Fibroblast of lung (primary cell): Measurements from ENCODE around the gene CRADD. TPM values are rescaled to one million over a fixed set of nuclear protein-coding genes. Genes with fewer than 3 reads are reported as not detected.

Experiments used
- DNase-seq, 2 donors: peaks; one replicate each; pipeline versions ENCODE4 v3.0.0 to v3.0.0-alpha.2; 2010; ENCODE audit warnings: low read depth in 2 of 2
- H2AFZ ChIP-seq: 2 replicates; pipeline ENCODE4 v1.5.1; 2012; ENCODE audit warnings: low read length, control low read depth, inconsistent platforms
- H3K27ac ChIP-seq: 2 replicates; pipeline ENCODE4 v1.5.1; 2011; ENCODE audit warnings: low read length, control low read depth; ENCODE audit not compliant: insufficient read depth
- H3K27me3 ChIP-seq: 2 replicates; pipeline ENCODE4 v1.5.1; 2011; ENCODE audit warnings: mild to moderate bottlenecking, low read length; ENCODE audit not compliant: control insufficient read depth, insufficient read depth
- H3K36me3 ChIP-seq: 2 replicates; pipeline ENCODE4 v1.5.1; 2011; ENCODE audit warnings: low read length; ENCODE audit not compliant: control insufficient read depth, insufficient read depth
- H3K4me1 ChIP-seq: 2 replicates; pipeline ENCODE4 v1.5.1; 2011; ENCODE audit warnings: low read length; ENCODE audit not compliant: control insufficient read depth, insufficient read depth; ENCODE audit errors: extremely low read depth
- H3K4me2 ChIP-seq: 2 replicates; pipeline ENCODE4 v1.5.1; 2011; ENCODE audit warnings: low read length, control low read depth; ENCODE audit not compliant: insufficient read depth; ENCODE audit errors: extremely low read depth
- H3K4me3 ChIP-seq, 4 experiments: fragments of 200-600 bp in 1 of 4; sonication (generic) in 1 of 4; replicated peaks in 1 of 4; 2 replicates each; pipeline ENCODE4 v1.5.1; 2011 to 2016; ENCODE audit warnings: low read length in 4 of 4, low read depth in 3 of 4, mild to moderate bottlenecking in 3 of 4, control low read depth in 2 of 4, inconsistent platforms in 1 of 4, mixed read lengths in 1 of 4; ENCODE audit not compliant: insufficient read depth in 1 of 4; ENCODE audit errors: control extremely low read depth in 1 of 4
- H3K79me2 ChIP-seq: 2 replicates; pipeline ENCODE4 v1.5.1; 2012; ENCODE audit warnings: mild to moderate bottlenecking, low read length, inconsistent platforms; ENCODE audit not compliant: control insufficient read depth, insufficient read depth
- H3K9ac ChIP-seq: 2 replicates; pipeline ENCODE4 v1.5.1; 2011; ENCODE audit warnings: mild to moderate bottlenecking, low read length, control low read depth; ENCODE audit not compliant: insufficient read depth
- H3K9me3 ChIP-seq: 2 replicates; pipeline ENCODE4 v1.5.1; 2012; ENCODE audit warnings: low read depth, low read length; ENCODE audit not compliant: control insufficient read depth, insufficient read depth
- H4K20me1 ChIP-seq: 2 replicates; pipeline ENCODE4 v1.5.1; 2011; ENCODE audit warnings: low read length; ENCODE audit not compliant: control insufficient read depth, insufficient read depth; ENCODE audit errors: extremely low read depth
- EZH2 ChIP-seq: IDR thresholded peaks from 2 replicates; pipeline ENCODE4 v1.5.1; 2012; ENCODE audit warnings: low read length, control low read depth, mild to moderate bottlenecking; ENCODE audit errors: missing control alignments
- polyA plus RNA-seq, 2 donors: library from polyadenylated mRNA; depleted of rRNA in 1 of 2; stranded (reverse) in 1 of 2; unstranded in 1 of 2; fragments of >200 nt; gene quantifications; 2 replicates each; pipeline ENCODE4 v1.2.1, GENCODE V29; 2011 to 2012; ENCODE audit warnings: missing spikeins in 1 of 2
- total RNA-seq: library from RNA; depleted of rRNA; stranded (reverse); fragments of >200 nt; gene quantifications from 2 replicates; pipeline ENCODE4 v1.2.1, GENCODE V29; 2014
- TF ChIP-seq, protein P1 (sequence below), 2 donors: IDR thresholded peaks in 1 of 2; conservative IDR thresholded peaks in 1 of 2; 1 replicate in 1 of 2; 2 replicates in 1 of 2; pipeline ENCODE4 v1.5.1; 2011 to 2012; ENCODE audit warnings: low read length in 2 of 2, control low read depth in 1 of 2, inconsistent platforms in 1 of 2, low read depth in 1 of 2, mild to moderate bottlenecking in 1 of 2

The CRADD gene
- total and polyA plus RNA-seq, 2 donors (not counting 1 experiment from before 2014, with no cell fraction given) = 13.5 to 21.1 TPM

DNA sequence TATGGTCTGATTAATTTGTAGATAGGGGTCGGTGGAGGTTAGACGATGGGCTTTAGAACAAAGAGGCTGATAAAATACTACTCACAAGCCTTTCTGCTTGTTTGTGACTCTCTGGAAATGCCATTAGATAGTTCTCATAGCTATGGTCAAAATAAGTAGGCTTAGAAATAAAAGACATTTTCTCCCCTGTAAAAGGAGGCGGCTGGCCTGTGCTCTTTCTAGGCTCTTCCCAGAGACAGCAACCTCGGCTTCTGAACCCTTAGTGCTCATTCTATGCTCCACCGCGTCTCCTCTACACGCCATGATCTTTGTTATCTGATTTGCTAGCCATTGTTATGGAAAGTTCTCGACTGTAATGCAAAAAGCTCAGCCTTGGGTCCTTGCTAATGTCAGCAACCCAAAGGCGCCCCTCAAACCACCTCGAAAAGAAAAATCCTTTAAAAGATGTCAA lies 64.5 kb downstream of the CRADD start:
- peak overlapping the region; percentile 94 for H3K27ac ChIP-seq
- H3K36me3 ChIP-seq = peaks cover 1% of the 10 kb centered on the region
- peaks cover 4% of the 10 kb centered on the region for H3K79me2 ChIP-seq
- peak overlapping the region; percentile 62 for H2AFZ ChIP-seq
- peak overlapping the region; percentile 66 for H3K9ac ChIP-seq
- no peaks in the 10 kb centered on the region for H3K27me3 ChIP-seq
- H4K20me1 ChIP-seq = no peaks in the 10 kb centered on the region
- TF ChIP-seq EZH2 = no peak
- TF ChIP-seq, protein P1, sequence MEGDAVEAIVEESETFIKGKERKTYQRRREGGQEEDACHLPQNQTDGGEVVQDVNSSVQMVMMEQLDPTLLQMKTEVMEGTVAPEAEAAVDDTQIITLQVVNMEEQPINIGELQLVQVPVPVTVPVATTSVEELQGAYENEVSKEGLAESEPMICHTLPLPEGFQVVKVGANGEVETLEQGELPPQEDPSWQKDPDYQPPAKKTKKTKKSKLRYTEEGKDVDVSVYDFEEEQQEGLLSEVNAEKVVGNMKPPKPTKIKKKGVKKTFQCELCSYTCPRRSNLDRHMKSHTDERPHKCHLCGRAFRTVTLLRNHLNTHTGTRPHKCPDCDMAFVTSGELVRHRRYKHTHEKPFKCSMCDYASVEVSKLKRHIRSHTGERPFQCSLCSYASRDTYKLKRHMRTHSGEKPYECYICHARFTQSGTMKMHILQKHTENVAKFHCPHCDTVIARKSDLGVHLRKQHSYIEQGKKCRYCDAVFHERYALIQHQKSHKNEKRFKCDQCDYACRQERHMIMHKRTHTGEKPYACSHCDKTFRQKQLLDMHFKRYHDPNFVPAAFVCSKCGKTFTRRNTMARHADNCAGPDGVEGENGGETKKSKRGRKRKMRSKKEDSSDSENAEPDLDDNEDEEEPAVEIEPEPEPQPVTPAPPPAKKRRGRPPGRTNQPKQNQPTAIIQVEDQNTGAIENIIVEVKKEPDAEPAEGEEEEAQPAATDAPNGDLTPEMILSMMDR (conservative IDR thresholded peaks at IDR 0.05 in 1 of 2, IDR thresholded peaks at IDR 0.05 in 1 of 2; ENCODE audit: low read depth in 1 of 2, low read length in 2 of 2) = peak in 1 of 2 donors; percentile 13
- H3K4me3 ChIP-seq = peak overlapping the region; percentile 46 to 69 (median 58)
- H3K4me2 ChIP-seq = peak overlapping the region; percentile 99
- no peaks in the 10 kb centered on the region for H3K9me3 ChIP-seq
- peak in 1 of 2 donors; percentile 26 for DNase-seq
- H3K4me1 ChIP-seq = peaks cover 11% of the 10 kb centered on the region

DNA sequence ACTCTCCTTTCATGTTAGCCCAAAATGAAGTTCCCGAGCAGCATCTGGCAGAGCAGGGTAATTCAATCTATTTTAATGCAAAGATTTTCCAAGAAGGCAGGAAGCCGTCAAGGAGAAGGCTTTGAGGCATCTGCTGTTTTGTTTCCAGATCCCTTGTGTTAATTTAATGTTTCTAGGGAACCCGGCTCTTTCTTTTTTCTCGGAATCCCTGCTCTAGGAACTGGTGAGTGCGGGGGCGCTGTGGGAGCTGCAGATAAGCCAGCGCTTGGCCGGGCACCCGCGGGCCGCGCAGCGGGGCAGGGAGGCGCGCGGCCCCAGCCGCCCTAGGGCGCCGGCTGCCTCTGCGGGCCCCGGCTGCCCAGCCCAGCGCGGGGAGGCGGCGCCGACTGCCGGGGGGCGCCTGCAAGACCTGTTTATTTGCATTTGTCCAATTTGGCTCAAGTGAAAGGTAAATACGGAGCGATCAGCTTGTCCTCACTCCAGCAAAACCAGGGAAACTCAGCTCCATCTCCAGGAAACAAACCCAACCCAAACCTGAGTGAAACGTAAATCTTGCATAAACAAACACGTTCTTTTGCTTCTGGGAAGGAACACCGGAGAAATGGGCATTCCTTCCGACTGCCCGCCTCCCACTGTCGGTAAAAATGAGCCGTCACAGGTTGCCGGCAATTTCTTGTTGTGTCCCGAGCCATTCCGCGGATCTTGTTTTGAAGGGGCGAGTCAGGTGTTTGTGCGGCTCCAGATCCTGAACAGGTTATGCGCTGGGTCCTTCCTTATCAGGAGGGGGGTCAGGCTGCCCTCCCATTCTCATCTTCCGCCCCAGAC lies 65.1 kb downstream of the CRADD start:
- Histone ChIP-seq H2AFZ (peak overlapping the region; percentile 93), H3K27me3 (no peaks in the 10 kb centered on the region), H3K27ac (peak overlapping the region; percentile 94), H4K20me1 (no peaks in the 10 kb centered on the region), H3K79me2 (peaks cover 4% of the 10 kb centered on the region), H3K4me3 (peak overlapping the region; percentile 49 to 71 (median 66)), H3K4me1 (peaks cover 11% of the 10 kb centered on the region), H3K4me2 (peak overlapping the region; percentile 99), H3K9ac (peak overlapping the region; percentile 66), H3K9me3 (no peaks in the 10 kb centered on the region), H3K36me3 (peaks cover 1% of the 10 kb centered on the region)
- TF ChIP-seq, protein P1 (conservative IDR thresholded peaks at IDR 0.05 in 1 of 2, IDR thresholded peaks at IDR 0.05 in 1 of 2; ENCODE audit: low read depth in 1 of 2, low read length in 2 of 2) = peak in 1 of 2 donors; percentile 40
- TF ChIP-seq EZH2 = no peak
- peak; percentile 71 to 78 for DNase-seq

DNA sequence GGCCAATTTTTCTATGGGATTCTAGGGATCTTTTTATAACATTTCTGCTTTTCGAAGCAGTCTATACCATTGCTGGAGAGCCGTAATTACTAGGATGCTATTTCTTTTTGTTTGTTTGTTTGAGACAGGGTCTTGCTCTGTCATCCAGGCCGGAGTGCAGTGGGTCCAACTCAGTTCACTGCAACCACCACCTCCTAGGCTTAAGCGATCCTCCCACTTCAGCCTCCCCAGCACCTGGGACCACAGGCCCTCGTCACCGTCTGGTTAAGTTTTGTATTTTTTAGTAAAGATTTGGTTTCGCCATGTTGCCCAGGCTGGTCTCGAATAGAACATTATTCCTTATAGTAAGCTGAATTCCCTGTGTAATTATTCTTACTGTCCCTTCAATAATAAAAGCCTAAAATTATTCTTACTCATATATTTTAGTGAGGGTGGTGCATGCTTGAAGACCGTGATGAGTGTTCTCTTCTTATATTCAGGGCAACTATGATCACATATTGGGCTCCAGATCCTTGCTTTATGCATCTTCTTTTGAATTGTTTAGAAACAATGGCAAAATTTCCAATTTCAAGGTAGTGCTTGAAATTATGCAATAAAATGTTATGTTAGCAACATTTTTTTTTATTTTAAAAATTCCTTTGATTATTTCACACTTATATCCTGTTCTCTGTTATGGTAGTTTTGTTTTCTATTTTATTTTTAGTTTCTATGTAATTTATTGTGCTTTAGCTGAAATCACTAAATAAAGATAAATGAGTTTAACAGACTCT lies 66.2 kb downstream of the CRADD start:
- peaks cover 4% of the 10 kb centered on the region for H3K79me2 ChIP-seq
- peak overlapping the region in 3 of 4 experiments; percentile 49 to 69 (median 62) for H3K4me3 ChIP-seq
- TF ChIP-seq EZH2 = no peak
- TF ChIP-seq, protein P1 (conservative IDR thresholded peaks at IDR 0.05 in 1 of 2, IDR thresholded peaks at IDR 0.05 in 1 of 2; ENCODE audit: low read depth in 1 of 2, low read length in 2 of 2) = no peak
- H4K20me1 ChIP-seq = no peaks in the 10 kb centered on the region
- H3K27ac ChIP-seq = peak overlapping the region; percentile 94
- peak overlapping the region; percentile 99 for H3K4me2 ChIP-seq
- no peak overlapping the region for H2AFZ ChIP-seq
- no peak for DNase-seq
- H3K4me1 ChIP-seq = peaks cover 5% of the 10 kb centered on the region
- no peaks in the 10 kb centered on the region for H3K9me3 ChIP-seq
- no peaks in the 10 kb centered on the region for H3K27me3 ChIP-seq
- peak overlapping the region; percentile 66 for H3K9ac ChIP-seq
- H3K36me3 ChIP-seq = no peaks in the 10 kb centered on the region
